Muscle of back (tissue), 11 donors: ENCODE measurements around the gene IQSEC1. TPM values are rescaled to one million over a fixed set of nuclear protein-coding genes. Genes with fewer than 3 reads are reported as not detected.
A peak's percentile ranks its signal among the peaks of the same experiment; 100 is the strongest.

Source experiments
- DNase-seq, 3 donors: peaks; one replicate each; pipeline versions ENCODE4 v3.0.0 to v3.0.0-alpha.2; 2013
- polyA plus RNA-seq, 10 donors: library from polyadenylated mRNA; unstranded; fragments of 120-200 nt; gene quantifications; one replicate each; pipeline ENCODE4 v1.2.1, GENCODE V29; 2013; ENCODE audit not compliant: insufficient read length in 10 of 10

IQSEC1 gene
- polyA plus RNA-seq, 10 donors: 35.2 to 45.2 (median 40.9) TPM

DNA sequence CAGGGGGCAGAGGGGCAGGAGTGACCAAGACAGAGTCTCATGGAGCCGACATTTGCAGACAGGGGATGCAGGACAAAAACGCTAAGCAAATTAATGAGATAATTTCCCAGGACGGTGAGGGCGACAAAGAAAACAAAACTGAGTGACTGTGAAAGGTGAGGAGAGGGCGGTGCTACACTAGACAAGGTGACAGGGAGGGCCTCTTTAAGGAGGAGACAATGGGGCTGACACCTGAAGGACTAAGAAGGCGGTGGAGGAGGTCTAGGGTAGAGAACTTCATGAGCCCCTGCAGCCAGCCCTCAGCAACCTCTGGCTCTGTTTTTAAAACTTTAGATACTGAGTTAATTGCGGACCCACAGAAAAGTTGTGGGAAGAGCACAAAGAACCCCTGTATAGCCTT, 41.6 kb downstream of the IQSEC1 start:
- no peak for DNase-seq

DNA sequence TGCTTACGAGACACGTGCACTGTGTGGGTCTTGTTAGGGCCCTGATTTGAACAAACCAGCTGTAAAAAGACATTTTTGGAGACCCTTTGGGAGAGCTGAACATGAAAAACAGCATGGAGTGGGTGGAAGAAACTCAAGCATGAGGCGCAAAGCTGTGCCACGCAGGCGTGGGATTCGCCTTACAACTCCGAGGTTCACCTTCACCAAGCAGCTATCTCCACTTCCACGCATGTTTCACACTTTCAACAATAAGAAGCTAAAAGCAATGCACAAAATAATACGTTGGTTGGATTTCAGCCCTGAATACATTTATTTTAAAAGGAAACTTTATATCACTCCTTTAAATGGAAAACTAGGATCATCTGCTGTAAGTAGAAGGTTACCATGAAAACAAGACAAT, 42.5 kb downstream of the IQSEC1 start:
- peak in 1 of 3 donors; percentile 57 for DNase-seq

GRCh38 chr3:13028010-13028821, 45.0 kb downstream of the IQSEC1 start:
- no peak for DNase-seq

- no peak for DNase-seq
Observed at GRCh38 chr3:13027154-13027553, 46.1 kb downstream of the IQSEC1 start.

GRCh38 chr3:13026534-13026933, 46.7 kb downstream of the IQSEC1 start:
- DNase-seq: no peak

GRCh38 chr3:13025778-13026518, 47.3 kb downstream of the IQSEC1 start:
- DNase-seq: no peak

- DNase-seq: no peak
Observed at GRCh38 chr3:13025090-13025489, 48.1 kb downstream of the IQSEC1 start.

DNA sequence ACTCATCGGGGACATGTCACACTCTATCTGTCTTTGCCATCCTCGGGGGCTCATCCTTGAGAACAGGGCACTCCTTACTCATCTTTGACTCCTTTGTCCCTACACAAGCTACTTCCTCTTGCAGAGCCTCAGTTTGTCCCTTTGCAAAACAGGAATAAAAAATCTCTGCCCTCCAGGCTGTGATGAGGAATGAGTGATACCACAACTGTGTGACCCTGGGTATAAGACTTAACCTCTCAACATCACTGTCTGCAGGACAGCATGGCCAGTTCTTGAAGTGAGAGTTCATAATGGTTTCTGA, 48.5 kb downstream of the IQSEC1 start:
- DNase-seq: no peak

- no peak for DNase-seq
Observed at GRCh38 chr3:13023971-13024764, 49.1 kb downstream of the IQSEC1 start.

- DNase-seq: peak in 2 of 3 donors; percentile 61 to 92
Observed at GRCh38 chr3:13023235-13023970, 49.8 kb downstream of the IQSEC1 start.

GRCh38 chr3:13022348-13023234, 50.6 kb downstream of the IQSEC1 start:
- DNase-seq: peak; percentile 73 to 95 (median 87)

DNA sequence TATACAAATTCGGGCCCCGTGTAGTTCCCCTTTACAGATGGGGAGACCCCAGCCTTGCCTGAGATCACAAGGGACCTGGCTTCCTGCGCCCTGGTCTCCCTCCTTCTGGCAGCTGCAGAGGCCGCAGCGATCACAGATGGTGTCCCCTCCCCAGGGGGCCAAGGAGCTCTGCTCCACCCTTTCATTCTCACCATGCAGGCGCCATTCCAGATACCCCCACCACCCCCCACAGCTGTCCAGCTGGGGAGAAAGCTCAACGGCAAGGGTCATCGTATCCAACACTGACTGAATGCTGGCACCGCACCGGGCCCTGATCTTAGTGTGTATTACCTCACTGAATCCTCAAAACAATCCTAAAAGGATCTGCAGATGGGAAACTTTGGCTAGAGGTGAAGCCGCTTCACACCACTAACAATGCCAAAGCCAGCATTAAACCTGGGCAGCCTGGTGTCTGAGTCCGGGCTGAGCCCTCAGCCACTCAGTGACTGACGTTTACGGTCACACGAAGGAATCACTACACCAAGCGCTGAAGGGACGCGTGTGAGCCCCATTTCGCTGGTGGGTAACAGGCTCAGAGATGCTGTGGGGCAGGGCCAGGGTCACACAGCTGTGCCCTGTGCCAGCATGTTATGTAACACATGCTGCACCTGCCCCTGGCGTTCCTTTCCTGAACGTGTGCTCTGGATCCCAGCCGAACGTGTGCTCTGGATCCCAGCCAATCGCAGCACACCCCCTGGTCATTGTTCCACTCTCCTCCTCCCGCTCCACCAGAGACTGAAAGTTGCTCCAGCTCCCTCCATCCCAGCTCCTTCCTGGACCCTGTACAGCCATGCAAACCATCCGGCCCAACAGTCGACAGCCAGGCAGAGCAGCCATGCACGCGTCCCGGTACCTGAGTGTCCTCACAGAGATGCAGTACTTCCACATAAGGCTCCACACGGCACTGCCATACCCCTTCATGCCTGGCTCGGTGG, 51.8 kb downstream of the IQSEC1 start:
- DNase-seq: peak in 2 of 3 donors; percentile 78 to 86

- peak in 2 of 3 donors; percentile 36 to 71 for DNase-seq
Observed at GRCh38 chr3:13020159-13020750, 53.0 kb downstream of the IQSEC1 start.

DNA sequence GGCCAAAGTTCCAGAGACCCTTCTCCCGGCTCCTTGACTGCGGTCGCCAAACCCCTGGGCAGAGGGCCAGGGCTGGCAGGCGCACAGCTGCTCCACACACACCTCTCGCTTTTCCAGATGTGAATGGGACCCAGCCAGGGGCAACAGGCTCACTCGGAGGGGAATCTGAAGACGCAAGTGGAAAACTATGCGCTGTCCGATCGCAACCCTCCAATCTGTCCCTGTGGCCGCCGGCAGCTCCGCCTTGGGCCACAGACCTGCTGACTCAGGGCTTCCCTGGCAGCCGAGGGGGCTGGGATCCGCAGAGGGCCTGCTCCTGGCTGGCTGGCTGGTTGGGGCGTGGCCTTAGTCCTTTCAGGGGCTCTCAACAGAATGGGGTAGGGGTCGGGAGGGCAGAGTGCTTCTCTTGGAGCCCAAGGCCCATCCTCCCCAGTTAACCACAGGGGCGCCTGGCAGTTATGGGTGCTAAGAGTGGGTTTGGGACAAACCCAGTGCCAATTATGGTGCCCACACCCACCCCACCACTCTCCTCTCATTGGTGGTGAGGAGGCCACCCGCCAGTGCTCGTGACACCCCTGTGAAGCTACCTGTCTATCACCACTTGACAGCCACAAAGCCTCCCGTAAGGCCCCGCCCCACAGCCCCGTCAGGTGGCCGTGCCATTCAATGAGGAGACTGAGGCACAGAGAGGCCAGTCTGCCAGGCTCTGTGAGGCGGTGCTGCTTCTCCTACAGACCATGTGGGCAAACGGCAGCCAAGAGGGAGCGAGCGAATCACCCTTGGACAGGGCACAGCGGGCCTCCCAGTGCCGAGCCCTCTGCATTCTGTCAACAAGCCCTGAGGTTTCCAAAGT, 53.8 kb downstream of the IQSEC1 start:
- peak; percentile 61 to 94 (median 88) for DNase-seq

- DNase-seq: peak in 2 of 3 donors; percentile 23 to 75
Observed at GRCh38 chr3:13018561-13019242, 54.5 kb downstream of the IQSEC1 start.

GRCh38 chr3:13018043-13018451, 55.2 kb downstream of the IQSEC1 start:
- no peak for DNase-seq

GRCh38 chr3:13017361-13018042, 55.7 kb downstream of the IQSEC1 start:
- no peak for DNase-seq
